Endothelial cell of umbilical vein (primary cell): ENCODE data around the gene SPCS3. TPM values are rescaled to one million over a fixed set of nuclear protein-coding genes. Genes with fewer than 3 reads are reported as not detected.

Source experiments
- BruUV-seq: library from RNA; stranded (reverse); fragments of 400-500 nt; replicated peaks from 2 replicates; lab custom pipeline; 2021; lab: Mats Ljungman, UMichigan
- CTCF ChIA-PET: fragments of 300-600, 350-600 bp; sonication (Branson Sonifier 250); formaldehyde crosslinking; loops from one replicate; lab custom pipeline; 2021; ENCODE audit warnings: antibody characterized with exemption, inconsistent platforms; lab: Charles Lee
- POLR2A ChIA-PET: fragments of 300-600, 350-600 bp; sonication (Branson Sonifier 250); formaldehyde crosslinking; loops from one replicate; lab custom pipeline; 2021; ENCODE audit warnings: antibody characterized with exemption, inconsistent platforms; lab: Charles Lee
- DNase-seq: peaks from one replicate; pipeline ENCODE4 v3.0.0-alpha.2; 2011; ENCODE audit warnings: low read depth, low spot score
- FAIRE-seq: peaks from 2 replicates; lab custom pipeline; 2011; peaks lifted over from hg19 to GRCh38; lab: Jason Lieb, UNC
- H2AFZ ChIP-seq: 2 replicates; pipeline ENCODE4 v1.6.0; 2012; ENCODE audit warnings: low read depth, low read length, control low read depth, inconsistent platforms
- H3K27ac ChIP-seq: 2 replicates; pipeline ENCODE4 v1.5.1; 2011; ENCODE audit warnings: low read depth, mild to moderate bottlenecking, control low read depth, low read length, moderate library complexity; ENCODE audit not compliant: insufficient read depth
- H3K27me3 ChIP-seq, 2 experiments: 2 replicates each; pipeline versions ENCODE4 v1.6.0 to v1.6.1; 2011; ENCODE audit warnings: low read length in 2 of 2, mixed read lengths in 1 of 2; ENCODE audit not compliant: control insufficient read depth in 2 of 2, insufficient read depth in 2 of 2
- H3K36me3 ChIP-seq, 2 experiments: 2 replicates in 1 of 2; 3 replicates in 1 of 2; pipeline ENCODE4 v1.5.1; 2011; ENCODE audit warnings: low read length in 2 of 2, mild to moderate bottlenecking in 1 of 2, moderate library complexity in 1 of 2; ENCODE audit not compliant: control insufficient read depth in 2 of 2, insufficient read depth in 2 of 2; ENCODE audit errors: extremely low read depth in 1 of 2
- H3K4me1 ChIP-seq: 3 replicates; pipeline ENCODE4 v1.5.1; 2011; ENCODE audit warnings: mild to moderate bottlenecking, low read length; ENCODE audit not compliant: control insufficient read depth, insufficient read depth; ENCODE audit errors: extremely low read depth
- H3K4me2 ChIP-seq: 2 replicates; pipeline ENCODE4 v1.6.1; 2011; ENCODE audit warnings: low read length, control low read depth, mixed read lengths; ENCODE audit not compliant: insufficient read depth
- H3K4me3 ChIP-seq, 3 experiments: fragments of 200-600 bp in 1 of 3; sonication (generic), shearing (Covaris generic) in 1 of 3; replicated peaks in 1 of 3; 2 replicates each; pipeline ENCODE4 v1.5.1; 2011 to 2016; ENCODE audit warnings: control low read depth in 3 of 3, low read length in 3 of 3, mild to moderate bottlenecking in 2 of 3, inconsistent platforms in 1 of 3, low read depth in 1 of 3, moderate library complexity in 1 of 3; ENCODE audit not compliant: insufficient read depth in 1 of 3
- H3K79me2 ChIP-seq: 2 replicates; pipeline ENCODE4 v1.6.0; 2012; ENCODE audit warnings: low read length, inconsistent platforms; ENCODE audit not compliant: control insufficient read depth, insufficient read depth
- H3K9ac ChIP-seq: replicated peaks from 2 replicates; pipeline ENCODE3; 2011; ENCODE audit warnings: low read length, control low read depth; ENCODE audit not compliant: insufficient read depth; ENCODE audit errors: extremely low read depth
- H3K9me1 ChIP-seq: replicated peaks from 3 replicates; pipeline ENCODE4 v1.6.0; 2011; ENCODE audit warnings: mild to moderate bottlenecking, low read length; ENCODE audit not compliant: control insufficient read depth, insufficient read depth; ENCODE audit errors: extremely low read depth
- H3K9me3 ChIP-seq: replicated peaks from 2 replicates; pipeline ENCODE4 v1.5.1; 2012; ENCODE audit warnings: low read length, inconsistent platforms; ENCODE audit not compliant: control insufficient read depth, insufficient read depth
- H4K20me1 ChIP-seq: replicated peaks from 2 replicates; pipeline ENCODE3; 2011; ENCODE audit warnings: mild to moderate bottlenecking, low read length; ENCODE audit not compliant: control insufficient read depth, insufficient read depth; ENCODE audit errors: extremely low read depth
- EZH2 ChIP-seq: IDR thresholded peaks from 2 replicates; pipeline ENCODE4 v1.6.1; 2012; ENCODE audit warnings: borderline replicate concordance, low read depth, mild to moderate bottlenecking, moderate library complexity, low read length, inconsistent platforms; ENCODE audit not compliant: severe bottlenecking
- JUN ChIP-seq: IDR thresholded peaks from 2 replicates; pipeline ENCODE4 v1.6.1; 2011; ENCODE audit warnings: borderline replicate concordance, low read depth; ENCODE audit not compliant: insufficient read length, insufficient read depth
- POLR2A ChIP-seq: IDR thresholded peaks from 2 replicates; pipeline ENCODE4 v1.6.1; 2012; ENCODE audit warnings: low read depth, mild to moderate bottlenecking, control low read depth, low read length
- POLR2AphosphoS5 ChIP-seq: IDR thresholded peaks from 2 replicates; pipeline ENCODE4 v1.6.1; 2012; ENCODE audit warnings: low read depth, mild to moderate bottlenecking, control low read depth, low read length, moderate library complexity; ENCODE audit not compliant: insufficient read depth
- dilution Hi-C: fragments of 300-500 bp; cut with MboI; formaldehyde crosslinking; loops from one replicate; pipeline ENCODE4 v1.15.0; 2019; ENCODE audit warnings: low sequenced_read_pairs; ENCODE audit not compliant: extremely low pct_ligation_motif_present
- intact Hi-C: fragments of 100-400 bp; cut with micrococcal nuclease; formaldehyde crosslinking; loops from one replicate; pipeline ENCODE4 v1.10.0; 2022
- polyA plus RNA-seq, 4 experiments: library from polyadenylated mRNA; depleted of rRNA in 3 of 4; stranded (reverse) in 3 of 4; unstranded in 1 of 4; fragments of >200 nt; gene quantifications; 2 replicates each; pipeline versions ENCODE4 v1.2.1 to v1.2.3, GENCODE V29; 2011 to 2012; ENCODE audit warnings: missing spikeins in 1 of 4
- total RNA-seq: library from RNA; stranded (reverse); gene quantifications from 2 replicates; pipeline ENCODE4 v1.2.3, GENCODE V29; 2021
- TF ChIP-seq, protein P1 (sequence below), 2 donors: IDR thresholded peaks; 1 replicate in 1 of 2; 2 replicates in 1 of 2; pipeline ENCODE4 v1.5.1; 2011; ENCODE audit warnings: low read length in 2 of 2, mild to moderate bottlenecking in 2 of 2, moderate library complexity in 2 of 2, control low read depth in 1 of 2, inconsistent platforms in 1 of 2, low read depth in 1 of 2; ENCODE audit not compliant: insufficient read depth in 1 of 2; ENCODE audit errors: extremely low read depth in 1 of 2
- TF ChIP-seq, protein P2 (sequence below): IDR thresholded peaks from 2 replicates; pipeline ENCODE4 v1.6.1; 2011; ENCODE audit not compliant: insufficient read depth, insufficient read length

The SPCS3 gene
- total and polyA plus RNA-seq, 2 donors (not counting 3 experiments of a cell fraction or from before 2014, with no cell fraction given), result 36.4 to 183 TPM

DNA sequence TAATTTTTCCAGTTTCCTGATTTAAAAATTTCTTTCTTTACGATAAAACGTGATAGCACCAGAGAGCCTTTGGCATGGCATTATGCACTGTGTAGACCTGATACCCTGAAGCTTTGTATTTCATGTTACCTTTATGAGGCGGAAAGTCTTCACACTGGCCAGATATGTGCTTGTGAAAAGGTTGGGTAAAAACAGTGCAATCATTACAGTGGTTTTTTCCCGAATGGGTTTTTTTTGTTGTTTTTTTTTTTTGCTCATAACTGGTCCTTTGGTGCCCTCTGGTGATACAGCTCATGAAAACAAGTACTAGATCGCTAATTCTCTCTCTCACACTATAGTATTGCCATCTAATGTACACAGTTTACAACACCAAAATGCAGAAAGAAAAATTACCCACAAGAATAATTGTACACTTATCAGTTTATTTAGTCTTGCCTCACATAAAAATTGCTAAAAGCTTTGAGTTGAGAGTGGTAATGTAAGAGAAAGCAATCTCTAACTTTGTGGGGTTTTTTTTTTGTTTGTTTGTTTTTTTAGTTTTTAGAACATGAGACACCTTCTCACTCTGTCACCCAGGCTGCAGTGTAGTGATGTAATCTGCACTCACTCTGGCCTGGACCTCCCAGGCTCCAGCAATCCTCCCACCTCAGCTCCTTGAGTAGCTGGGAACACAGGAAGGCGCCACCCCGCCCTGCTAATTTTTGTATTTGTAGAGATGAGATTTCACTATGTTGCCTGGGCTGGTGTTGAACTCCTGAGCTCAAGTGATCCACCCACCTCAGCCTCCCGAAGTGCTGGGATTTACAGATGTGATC is 21.3 kb downstream of the SPCS3 start:
- POLR2A ChIA-PET, result no interaction called here
- H3K27ac ChIP-seq, result no peak overlapping the region
- intact Hi-C loops (loop anchor here (1.0 to 5.0 kb wide), 5 partner anchors 191 to 1976 kb away; no protein-coding TSS in a partner anchor), dilution Hi-C loops (no loop called here)
- no TSS peak for BruUV-seq
- peaks cover 7% of the 10 kb centered on the region for H3K4me1 ChIP-seq
- FAIRE-seq (peak; percentile 73), DNase-seq (peak; percentile 69)
- no peaks in the 10 kb centered on the region for H3K36me3 ChIP-seq
- no peak for TF ChIP-seq JUN
- TF ChIP-seq, protein P1, sequence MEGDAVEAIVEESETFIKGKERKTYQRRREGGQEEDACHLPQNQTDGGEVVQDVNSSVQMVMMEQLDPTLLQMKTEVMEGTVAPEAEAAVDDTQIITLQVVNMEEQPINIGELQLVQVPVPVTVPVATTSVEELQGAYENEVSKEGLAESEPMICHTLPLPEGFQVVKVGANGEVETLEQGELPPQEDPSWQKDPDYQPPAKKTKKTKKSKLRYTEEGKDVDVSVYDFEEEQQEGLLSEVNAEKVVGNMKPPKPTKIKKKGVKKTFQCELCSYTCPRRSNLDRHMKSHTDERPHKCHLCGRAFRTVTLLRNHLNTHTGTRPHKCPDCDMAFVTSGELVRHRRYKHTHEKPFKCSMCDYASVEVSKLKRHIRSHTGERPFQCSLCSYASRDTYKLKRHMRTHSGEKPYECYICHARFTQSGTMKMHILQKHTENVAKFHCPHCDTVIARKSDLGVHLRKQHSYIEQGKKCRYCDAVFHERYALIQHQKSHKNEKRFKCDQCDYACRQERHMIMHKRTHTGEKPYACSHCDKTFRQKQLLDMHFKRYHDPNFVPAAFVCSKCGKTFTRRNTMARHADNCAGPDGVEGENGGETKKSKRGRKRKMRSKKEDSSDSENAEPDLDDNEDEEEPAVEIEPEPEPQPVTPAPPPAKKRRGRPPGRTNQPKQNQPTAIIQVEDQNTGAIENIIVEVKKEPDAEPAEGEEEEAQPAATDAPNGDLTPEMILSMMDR (IDR thresholded peaks at IDR 0.05; ENCODE audit: extremely low read depth in 1 of 2, insufficient read depth in 1 of 2, low read depth in 1 of 2, low read length in 2 of 2), result peak; percentile 24 to 42
- TF ChIP-seq, protein P2, sequence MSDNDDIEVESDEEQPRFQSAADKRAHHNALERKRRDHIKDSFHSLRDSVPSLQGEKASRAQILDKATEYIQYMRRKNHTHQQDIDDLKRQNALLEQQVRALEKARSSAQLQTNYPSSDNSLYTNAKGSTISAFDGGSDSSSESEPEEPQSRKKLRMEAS, result no peak
- TF ChIP-seq POLR2A, result no peak
- no peak for TF ChIP-seq EZH2
- no peak for TF ChIP-seq POLR2AphosphoS5
- H3K9ac ChIP-seq, result no peak overlapping the region
- no peak overlapping the region for H2AFZ ChIP-seq
- no peaks in the 10 kb centered on the region for H3K79me2 ChIP-seq
- no peaks in the 10 kb centered on the region for H3K9me3 ChIP-seq
- no peaks in the 10 kb centered on the region for H3K9me1 ChIP-seq
- H3K4me3 ChIP-seq, result no peak overlapping the region
- peak overlapping the region; percentile 55 for H3K4me2 ChIP-seq
- H4K20me1 ChIP-seq, result no peaks in the 10 kb centered on the region
- H3K27me3 ChIP-seq, result no peaks in the 10 kb centered on the region
- CTCF ChIA-PET, result interaction anchor here (0.6 to 4.6 kb wide), 27 partner anchors 8 to 1978 kb away, joined by 3 to 92 read pairs (median 4); partner anchors contain the start of gene SPATA4
